ENCODE measurements around the gene DMRT1.

DNA sequence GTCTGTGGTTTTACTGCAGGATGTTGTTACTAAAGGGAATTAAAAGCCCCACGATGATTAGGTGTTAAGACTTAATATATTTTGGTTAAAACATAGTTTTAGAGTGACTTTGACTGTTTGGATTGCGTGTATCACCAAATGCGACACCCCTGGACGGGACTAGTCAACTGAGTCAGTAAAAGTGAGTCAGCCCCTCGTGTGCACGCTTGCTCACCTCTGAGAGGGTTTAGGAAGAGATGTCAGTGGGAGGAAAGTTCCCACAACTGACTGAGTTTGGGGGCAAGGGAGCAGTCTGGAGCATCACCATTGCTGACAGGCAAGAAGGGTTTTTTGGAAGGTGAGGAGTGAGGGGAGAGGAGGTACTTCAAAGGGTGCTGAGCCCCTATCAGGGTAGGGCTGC is 120.5 kb downstream of the DMRT1 start:
- TF ChIP-seq, protein P1, sequence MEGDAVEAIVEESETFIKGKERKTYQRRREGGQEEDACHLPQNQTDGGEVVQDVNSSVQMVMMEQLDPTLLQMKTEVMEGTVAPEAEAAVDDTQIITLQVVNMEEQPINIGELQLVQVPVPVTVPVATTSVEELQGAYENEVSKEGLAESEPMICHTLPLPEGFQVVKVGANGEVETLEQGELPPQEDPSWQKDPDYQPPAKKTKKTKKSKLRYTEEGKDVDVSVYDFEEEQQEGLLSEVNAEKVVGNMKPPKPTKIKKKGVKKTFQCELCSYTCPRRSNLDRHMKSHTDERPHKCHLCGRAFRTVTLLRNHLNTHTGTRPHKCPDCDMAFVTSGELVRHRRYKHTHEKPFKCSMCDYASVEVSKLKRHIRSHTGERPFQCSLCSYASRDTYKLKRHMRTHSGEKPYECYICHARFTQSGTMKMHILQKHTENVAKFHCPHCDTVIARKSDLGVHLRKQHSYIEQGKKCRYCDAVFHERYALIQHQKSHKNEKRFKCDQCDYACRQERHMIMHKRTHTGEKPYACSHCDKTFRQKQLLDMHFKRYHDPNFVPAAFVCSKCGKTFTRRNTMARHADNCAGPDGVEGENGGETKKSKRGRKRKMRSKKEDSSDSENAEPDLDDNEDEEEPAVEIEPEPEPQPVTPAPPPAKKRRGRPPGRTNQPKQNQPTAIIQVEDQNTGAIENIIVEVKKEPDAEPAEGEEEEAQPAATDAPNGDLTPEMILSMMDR (IDR thresholded peaks at IDR 0.05) = no peak
- TF ChIP-seq NR3C1 (CRISPR knock-in tag; conservative IDR thresholded peaks at IDR 0.05; ENCODE audit: low read depth) = no peak
- no peak for TF ChIP-seq FOXP1 (CRISPR knock-in tag; IDR thresholded peaks at IDR 0.05; ENCODE audit: borderline replicate concordance)
- TF ChIP-seq, protein P2, sequence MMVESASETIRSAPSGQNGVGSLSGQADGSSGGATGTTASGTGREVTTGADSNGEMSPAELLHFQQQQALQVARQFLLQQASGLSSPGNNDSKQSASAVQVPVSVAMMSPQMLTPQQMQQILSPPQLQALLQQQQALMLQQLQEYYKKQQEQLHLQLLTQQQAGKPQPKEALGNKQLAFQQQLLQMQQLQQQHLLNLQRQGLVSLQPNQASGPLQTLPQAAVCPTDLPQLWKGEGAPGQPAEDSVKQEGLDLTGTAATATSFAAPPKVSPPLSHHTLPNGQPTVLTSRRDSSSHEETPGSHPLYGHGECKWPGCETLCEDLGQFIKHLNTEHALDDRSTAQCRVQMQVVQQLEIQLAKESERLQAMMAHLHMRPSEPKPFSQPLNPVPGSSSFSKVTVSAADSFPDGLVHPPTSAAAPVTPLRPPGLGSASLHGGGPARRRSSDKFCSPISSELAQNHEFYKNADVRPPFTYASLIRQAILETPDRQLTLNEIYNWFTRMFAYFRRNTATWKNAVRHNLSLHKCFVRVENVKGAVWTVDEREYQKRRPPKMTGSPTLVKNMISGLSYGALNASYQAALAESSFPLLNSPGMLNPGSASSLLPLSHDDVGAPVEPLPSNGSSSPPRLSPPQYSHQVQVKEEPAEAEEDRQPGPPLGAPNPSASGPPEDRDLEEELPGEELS (CRISPR knock-in tag; IDR thresholded peaks at IDR 0.05) = no peak
- no peak for TF ChIP-seq FOXJ3 (CRISPR knock-in tag; IDR thresholded peaks at IDR 0.05; ENCODE audit: borderline replicate concordance)
- no peak for TF ChIP-seq CREM (CRISPR knock-in tag; IDR thresholded peaks at IDR 0.05)
- TF ChIP-seq SMAD4 (CRISPR knock-in tag; IDR thresholded peaks at IDR 0.05) = no peak
- TF ChIP-seq EMX1 (CRISPR knock-in tag; IDR thresholded peaks at IDR 0.05) = no peak
- no peak for TF ChIP-seq NR2C2 (CRISPR knock-in tag; IDR thresholded peaks at IDR 0.05)
- no peak for TF ChIP-seq ESRRA (CRISPR knock-in tag; IDR thresholded peaks at IDR 0.05; ENCODE audit: borderline replicate concordance)
- TF ChIP-seq ZNF263 (CRISPR knock-in tag; IDR thresholded peaks at IDR 0.05; ENCODE audit: low read depth) = no peak
- TF ChIP-seq, protein P3, sequence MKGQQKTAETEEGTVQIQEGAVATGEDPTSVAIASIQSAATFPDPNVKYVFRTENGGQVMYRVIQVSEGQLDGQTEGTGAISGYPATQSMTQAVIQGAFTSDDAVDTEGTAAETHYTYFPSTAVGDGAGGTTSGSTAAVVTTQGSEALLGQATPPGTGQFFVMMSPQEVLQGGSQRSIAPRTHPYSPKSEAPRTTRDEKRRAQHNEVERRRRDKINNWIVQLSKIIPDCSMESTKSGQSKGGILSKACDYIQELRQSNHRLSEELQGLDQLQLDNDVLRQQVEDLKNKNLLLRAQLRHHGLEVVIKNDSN (CRISPR knock-in tag; IDR thresholded peaks at IDR 0.05) = no peak
